Cerebellar cortex (tissue), 1 donor: ENCODE measurements around the gene CST5.
"Not testable (repeated sequence)": the region's sequence is repeated elsewhere in the genome, so short reads cannot be mapped to it uniquely, and the experiment has no call there.

Experiments
- DNase-seq: peaks from one replicate; pipeline ENCODE4 v3.0.0-alpha.2; 2015; ENCODE audit warnings: low spot score

The CST5 gene

GRCh38 chr20:23889775-23890187 is 10.2 kb upstream of the CST5 start:
- DNase-seq: peak; percentile 24

- DNase-seq: no peak
Measured at GRCh38 chr20:23887856-23888255, 8.3 kb upstream of the CST5 start.

- DNase-seq: no peak
Measured at GRCh38 chr20:23884771-23885162, 5.2 kb upstream of the CST5 start.

GRCh38 chr20:23884136-23884770 is 4.7 kb upstream of the CST5 start:
- DNase-seq: no peak

GRCh38 chr20:23881371-23881770 is 1.8 kb upstream of the CST5 start:
- no peak for DNase-seq

GRCh38 chr20:23880417-23880816 is 869 bp upstream of the CST5 start:
- no peak for DNase-seq

- no peak for DNase-seq
Measured at GRCh38 chr20:23879811-23880374, 345 bp upstream of the CST5 start.

GRCh38 chr20:23878787-23879186 is 761 bp downstream of the CST5 start:
- no peak for DNase-seq

GRCh38 chr20:23878016-23878542 is 1.5 kb downstream of the CST5 start:
- not testable (repeated sequence) for DNase-seq

- DNase-seq: no peak
Measured at GRCh38 chr20:23877524-23877923, 2.0 kb downstream of the CST5 start.

GRCh38 chr20:23875606-23876237 is 3.8 kb downstream of the CST5 start:
- no peak for DNase-seq

- DNase-seq: no peak
Measured at GRCh38 chr20:23874747-23875146, 4.8 kb downstream of the CST5 start.

- DNase-seq: no peak
Measured at GRCh38 chr20:23873370-23874015, 6.1 kb downstream of the CST5 start.

GRCh38 chr20:23872065-23872464 is 7.5 kb downstream of the CST5 start:
- DNase-seq: no peak

- DNase-seq: no peak
Measured at GRCh38 chr20:23870461-23870860, 9.1 kb downstream of the CST5 start.

GRCh38 chr20:23869520-23869919 is 10.0 kb downstream of the CST5 start:
- DNase-seq: no peak

- no peak for DNase-seq
Measured at GRCh38 chr20:23868321-23868720, 11.2 kb downstream of the CST5 start.

- DNase-seq: no peak
Measured at GRCh38 chr20:23867152-23867776, 12.3 kb downstream of the CST5 start.

- not testable (repeated sequence) for DNase-seq
Measured at GRCh38 chr20:23860771-23861170, 18.8 kb downstream of the CST5 start.

- no peak for DNase-seq
Measured at GRCh38 chr20:23857962-23858595, 21.5 kb downstream of the CST5 start.

- DNase-seq: no peak
Measured at GRCh38 chr20:23856736-23857135, 22.8 kb downstream of the CST5 start.

- no peak for DNase-seq
Measured at GRCh38 chr20:23856226-23856625, 23.3 kb downstream of the CST5 start.
